Activated CD4-positive, alpha-beta T cell treated with anti-CD3 and anti-CD28 coated beads, Interleukin-2, Interleukin-6, amounts not matched to agents 100 ng/mL and 50 ng/mL, durations not matched to agents 16 hours and 8 hours (primary cell): ENCODE results near the gene PRKAR1B.

Experiments
- DNase-seq: peaks from one replicate; pipeline ENCODE4 v3.0.0-alpha.2; 2020

PRKAR1B gene

DNA sequence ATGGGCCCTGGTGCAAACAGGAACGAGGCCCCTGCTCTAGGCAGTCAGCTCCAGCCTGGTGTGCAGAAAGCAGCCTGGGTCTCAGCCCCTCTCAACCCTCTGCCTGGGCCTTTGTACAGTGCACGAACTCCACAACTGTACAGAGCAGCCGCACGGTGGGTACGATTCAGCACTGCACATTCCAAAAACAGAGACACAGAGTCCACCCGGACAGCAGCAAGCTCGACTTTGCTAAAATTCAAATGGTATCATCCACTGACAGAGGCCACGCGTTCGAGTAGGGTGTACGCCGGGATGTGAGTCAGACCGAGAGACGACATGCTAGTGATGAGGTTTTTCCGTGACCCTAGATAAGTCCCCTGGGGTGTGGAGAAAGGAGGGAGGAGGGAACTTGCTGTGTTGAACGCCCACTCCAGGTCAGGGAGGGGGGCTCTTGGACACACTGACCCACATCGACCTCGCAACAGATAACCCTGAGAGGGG, 141.8 kb downstream of the PRKAR1B start:
- DNase-seq: peak; percentile 88

DNA sequence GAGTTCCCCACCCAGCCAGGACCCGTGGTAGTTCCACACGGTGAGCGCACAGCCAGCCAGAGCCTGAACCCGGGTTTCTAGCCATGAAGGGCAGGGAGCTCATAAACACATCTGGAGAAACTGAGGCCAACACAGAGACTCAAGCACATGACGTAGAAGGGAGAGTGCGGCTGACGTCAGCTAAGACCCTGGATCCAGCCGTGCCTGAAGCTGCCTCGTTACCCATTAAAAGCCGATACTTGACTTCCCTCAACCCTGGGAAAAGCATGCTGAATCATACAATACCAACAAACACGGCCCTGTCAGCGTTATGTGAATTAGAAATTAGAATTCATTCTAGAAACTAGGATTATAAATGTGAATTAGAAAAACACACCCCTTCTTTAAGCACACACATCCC, 142.3 kb downstream of the PRKAR1B start:
- no peak for DNase-seq

DNA sequence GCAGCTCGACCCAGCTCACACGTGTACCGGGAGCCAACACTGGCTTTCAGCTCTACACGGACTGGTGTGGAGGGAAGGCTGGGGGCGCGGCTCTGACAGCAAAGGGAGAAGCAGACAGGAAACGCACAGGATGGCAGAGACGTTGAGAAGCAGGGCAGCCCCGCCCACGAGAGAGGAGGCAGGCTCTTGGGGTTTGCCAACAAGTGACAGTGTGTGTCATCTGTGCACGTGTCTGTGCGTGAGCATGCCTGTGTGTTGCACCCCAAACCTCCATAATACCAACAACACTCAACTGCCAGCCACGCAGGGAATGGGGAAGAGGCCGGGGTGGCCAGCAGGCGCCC, 143.0 kb downstream of the PRKAR1B start:
- DNase-seq: peak; percentile 95

DNA sequence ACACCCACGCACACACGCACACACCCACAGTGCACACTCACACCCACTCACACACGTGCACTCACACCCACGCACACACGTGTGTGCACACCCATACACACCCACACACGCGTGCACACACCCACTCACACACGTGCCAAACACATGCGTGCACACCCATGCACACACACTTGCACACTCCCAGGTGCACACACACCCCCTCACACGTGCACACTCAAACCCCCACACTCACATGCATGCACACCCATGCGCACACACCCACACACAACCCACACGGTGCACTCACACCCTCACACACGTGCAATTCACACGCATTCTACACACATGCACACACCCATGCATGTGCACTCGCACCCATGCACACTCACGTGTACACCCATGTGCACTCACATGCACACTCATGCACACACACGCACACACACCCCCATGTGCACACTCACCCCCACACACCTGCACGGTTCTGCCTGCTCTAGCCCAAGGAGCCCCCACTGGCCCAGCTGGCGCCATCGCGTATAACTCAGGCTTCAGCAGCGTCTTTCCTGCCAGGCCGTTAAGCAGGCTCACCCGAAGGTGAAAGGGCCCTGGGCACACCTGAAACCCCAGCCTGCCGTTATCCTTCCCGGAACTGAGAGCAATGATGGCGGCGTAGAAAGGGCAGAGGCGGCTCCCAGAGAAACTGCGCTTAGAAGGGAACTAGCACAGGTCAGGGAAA, 143.5 kb downstream of the PRKAR1B start:
- no peak for DNase-seq

DNA sequence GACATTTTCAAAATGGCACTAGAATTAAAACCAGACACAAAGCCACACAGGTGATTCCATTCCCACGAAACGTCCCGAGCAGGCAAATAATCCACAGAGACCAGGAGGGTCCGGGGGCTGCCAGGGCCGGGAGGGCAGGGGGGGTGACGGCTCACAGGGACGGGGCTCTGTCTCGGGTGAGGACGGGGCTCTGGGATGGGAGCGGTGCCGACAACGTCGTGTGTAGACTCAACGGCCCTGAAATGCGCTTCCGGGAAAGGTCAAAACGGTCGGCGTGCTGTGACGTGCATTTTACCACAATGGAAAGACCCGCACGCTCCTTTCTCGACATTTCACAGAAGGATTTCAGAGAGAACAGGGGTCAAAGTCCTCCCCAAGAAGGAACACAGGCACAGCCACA, 144.2 kb downstream of the PRKAR1B start:
- peak; percentile 13 for DNase-seq

DNA sequence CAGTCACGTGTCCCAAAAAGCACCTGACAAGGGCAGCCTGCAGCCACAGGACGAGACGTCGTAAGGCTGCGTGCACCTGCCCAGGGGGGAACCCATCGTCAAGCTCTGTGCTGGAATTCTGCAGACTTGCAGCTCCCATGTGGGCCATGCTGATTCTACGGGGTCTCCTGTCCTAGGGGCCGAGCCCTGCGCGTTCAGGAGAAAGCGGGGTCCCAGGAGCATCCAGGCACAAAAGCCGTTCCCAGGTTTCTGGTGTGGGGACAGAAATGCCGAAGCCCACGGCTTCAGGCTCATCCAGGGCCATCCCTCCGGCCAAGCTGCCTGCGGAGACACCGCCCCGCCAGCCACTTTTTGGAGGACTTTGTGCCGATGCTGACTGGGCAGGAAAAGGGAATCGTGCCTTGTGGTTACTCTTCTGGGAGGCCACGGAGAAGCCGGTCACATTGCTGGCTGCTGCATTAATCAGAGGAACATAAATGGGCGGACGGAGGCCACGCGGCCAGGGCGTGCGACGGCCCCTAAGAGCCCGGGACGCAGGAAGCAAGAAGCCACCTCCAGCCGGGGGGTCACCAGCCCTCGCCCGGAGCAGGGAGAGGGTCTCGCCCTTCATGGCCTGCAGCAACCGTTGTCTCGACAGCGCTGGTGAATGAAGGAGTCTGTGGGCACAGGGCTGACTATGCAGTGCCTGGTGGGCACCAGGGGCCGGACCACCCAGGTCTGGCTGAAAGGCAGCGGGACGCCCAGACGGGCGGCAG, 144.8 kb downstream of the PRKAR1B start:
- DNase-seq: no peak

DNA sequence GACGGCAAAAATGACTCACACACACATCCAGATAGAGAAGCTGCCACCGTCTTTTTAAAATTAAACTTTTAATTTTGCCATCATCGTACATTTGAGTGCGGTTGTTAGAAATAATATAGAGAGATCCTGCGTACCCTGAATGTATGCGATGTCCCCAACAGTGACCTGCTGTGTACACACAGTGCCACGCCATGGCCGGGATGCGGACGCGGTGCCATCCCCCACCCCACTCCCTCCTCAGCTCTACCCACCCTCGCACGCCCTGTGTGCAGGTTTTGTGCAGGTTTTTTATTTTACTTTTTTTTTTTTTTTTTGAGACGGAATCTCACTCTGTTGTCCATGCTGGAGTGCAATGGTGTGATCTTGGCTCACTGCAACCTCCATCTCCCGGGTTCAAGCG, 148.7 kb downstream of the PRKAR1B start:
- DNase-seq: no peak

DNA sequence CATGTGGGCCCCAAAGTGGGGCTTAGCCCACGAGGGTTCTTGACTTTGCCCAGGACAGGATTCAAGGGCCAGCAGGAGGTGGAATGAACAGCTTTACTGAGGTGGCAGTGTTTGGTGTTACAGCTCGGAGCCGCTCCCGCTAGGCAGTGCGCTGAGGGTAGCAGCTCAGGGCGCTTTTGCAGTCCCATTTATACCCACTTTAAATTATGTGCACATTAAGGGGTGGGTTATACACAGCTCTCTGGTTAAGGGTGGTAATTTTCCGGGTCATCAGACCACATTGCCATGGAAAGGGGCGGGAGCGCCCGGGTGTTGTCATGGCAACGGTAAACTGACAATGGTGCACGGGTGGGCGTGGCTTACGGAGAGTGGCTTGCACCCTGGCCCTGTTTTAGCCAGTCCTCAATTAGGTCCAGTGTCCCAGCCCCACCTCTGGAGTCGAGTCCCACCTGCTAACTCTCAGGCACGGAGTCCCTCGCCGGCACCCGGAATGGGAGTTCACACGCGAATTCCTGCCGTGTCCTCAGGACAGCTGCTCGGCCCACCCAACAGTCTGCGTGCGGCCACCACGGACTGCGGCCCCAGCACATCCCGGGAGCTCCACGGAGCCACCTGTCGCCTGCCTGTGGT, 149.2 kb downstream of the PRKAR1B start:
- DNase-seq: no peak

DNA sequence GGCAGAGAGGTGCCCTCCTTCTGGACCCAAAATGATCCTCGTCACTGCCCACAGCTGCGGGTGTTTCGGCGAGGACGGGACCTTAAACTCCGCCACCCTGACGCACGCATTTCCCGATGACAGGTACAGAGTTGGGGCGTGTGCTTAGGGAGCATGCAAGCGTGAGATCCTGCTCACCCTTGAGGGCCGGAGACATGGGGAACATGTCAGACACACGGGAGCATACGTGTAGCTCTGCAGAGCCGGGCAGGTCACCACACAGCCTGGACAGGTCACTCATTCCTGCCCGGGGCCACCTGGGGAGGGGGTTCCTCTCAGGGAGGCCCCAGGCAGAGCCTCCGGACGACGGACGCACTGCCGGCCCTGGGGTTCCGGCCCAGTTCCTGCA, 149.8 kb downstream of the PRKAR1B start:
- DNase-seq: no peak

DNA sequence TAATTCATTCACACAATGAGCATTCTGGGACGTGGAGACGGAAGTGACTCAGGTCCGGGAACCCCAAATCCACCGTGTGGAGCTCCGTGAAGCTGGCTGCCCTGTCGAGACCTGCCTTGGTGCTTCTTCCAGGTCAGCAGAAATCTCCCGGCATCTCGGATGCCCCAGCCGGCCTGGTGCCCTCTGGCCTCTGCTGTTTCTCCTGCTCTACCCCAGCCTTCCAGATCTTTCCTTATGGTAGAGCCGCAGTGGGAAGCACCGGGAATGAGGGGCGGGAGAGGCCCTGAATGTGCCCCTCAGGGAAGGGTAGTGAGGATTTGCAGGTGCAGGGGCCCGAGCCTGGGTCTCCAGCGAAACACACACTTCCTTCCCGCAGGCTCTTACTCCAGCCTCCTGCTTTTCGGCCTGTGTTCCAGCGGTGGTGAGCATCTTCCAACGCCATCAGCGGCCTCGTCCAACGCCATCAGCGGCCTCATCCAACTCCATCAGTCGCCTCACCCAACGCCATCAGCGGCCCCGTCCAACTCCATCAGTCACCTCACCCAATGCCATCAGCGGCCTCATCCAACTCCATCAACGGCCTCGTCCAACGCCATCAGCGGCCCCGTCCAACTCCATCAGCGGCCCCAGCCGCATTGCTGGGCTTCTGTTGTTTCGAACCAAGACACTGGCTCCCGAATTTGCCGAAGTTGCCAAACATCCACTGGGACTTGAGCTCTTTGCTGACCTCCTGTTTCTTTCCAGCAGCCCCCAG, 150.4 kb downstream of the PRKAR1B start:
- DNase-seq: no peak

DNA sequence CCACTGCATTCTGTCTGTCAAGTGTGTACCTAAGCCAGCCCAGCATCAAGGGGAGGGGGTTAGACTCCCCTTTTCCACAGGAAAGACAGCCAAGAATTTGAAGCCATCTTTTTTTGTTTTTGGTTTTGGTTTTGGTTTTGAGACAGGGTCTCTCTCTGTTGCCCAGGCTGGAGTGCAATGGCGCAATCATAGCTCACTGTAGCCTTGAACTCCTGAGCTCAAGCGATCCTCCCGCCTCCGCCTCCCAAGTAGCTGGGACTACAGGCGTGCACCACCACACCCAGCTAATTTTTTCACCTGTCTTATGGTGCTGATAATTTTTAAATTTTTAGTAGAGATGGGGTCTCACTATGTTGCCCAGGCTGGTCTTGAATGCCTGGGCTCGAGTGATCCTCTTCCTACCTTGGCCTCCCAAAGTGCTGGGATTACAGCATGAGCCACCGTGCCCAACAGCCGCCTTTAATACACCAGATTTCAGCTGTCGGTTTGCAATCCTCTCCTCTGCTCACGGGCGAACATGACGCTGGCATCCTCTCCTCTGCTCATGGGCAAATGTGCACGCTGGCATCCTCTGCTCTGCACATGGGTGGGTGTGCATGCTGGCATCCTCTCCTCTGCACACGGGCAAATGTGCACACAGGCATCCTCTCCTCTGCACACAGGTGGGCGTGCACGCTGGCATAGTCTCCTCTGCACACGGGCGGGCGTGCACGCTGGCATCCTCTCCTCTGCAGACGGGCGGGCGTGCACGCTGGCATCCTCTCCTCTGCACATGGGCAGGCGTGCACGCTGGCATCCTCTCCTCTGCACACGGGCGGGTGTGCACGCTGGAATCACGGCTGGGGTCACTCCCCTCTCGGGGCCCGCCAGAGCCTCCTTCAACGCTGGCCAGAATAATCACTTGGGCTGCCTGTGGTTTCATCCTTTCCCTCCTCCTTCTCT, 151.4 kb downstream of the PRKAR1B start:
- no peak for DNase-seq

DNA sequence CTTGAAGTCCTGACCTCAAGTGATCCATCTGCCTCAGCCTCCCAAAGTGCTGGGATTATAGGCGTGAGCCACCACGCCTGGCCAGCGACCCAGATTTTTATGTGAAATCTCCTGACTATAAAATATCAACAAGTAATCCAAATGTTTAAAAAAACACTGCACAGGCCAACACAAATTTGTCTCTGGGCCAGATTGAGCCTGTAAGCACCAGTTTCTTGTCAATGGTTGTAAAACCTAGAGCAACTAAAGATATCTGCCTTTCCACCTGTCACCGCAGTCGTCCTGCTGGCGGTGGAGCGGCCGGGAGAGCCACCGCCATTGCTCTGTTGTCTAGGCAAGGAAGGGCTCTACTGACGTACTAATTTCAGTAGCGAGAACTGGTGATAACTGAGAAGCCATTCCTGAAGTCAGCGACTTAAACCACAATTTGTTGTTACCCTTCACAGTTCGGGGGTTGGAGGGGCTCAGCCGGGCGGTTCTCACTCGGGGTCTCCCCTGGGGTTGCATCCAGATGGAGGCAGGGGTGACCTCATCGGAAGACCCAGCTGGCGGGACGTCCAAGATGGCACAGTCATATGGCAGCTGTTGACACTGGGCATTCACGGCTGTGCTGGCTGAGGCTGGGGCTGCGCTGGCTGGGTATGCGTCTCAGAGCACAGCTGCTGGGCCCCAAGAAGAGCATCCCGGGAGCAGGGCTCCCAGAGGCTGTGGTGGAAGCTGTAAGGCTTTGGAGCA, 152.3 kb downstream of the PRKAR1B start:
- no peak for DNase-seq

DNA sequence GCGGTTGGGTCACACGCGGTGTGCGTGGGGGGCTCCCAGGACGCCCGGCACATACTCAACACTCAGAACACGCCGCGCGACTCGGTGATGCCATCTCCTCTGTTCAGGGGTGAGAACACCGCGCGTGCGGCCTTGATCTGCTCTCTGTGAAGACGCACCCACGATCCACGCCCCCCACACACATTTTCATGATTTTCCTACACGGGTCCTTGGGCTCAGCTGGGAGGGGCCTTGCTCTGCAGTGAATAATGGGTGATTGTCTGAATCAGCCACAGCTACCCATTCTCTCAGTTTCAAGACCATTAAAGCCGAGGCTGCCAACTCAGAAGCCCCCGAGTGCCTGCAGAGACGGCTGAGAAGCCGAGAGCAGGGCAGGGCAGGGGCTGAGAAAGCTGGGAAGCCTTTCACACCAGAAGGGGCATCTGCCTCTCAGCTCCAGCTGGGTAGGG, 153.1 kb downstream of the PRKAR1B start:
- no peak for DNase-seq

DNA sequence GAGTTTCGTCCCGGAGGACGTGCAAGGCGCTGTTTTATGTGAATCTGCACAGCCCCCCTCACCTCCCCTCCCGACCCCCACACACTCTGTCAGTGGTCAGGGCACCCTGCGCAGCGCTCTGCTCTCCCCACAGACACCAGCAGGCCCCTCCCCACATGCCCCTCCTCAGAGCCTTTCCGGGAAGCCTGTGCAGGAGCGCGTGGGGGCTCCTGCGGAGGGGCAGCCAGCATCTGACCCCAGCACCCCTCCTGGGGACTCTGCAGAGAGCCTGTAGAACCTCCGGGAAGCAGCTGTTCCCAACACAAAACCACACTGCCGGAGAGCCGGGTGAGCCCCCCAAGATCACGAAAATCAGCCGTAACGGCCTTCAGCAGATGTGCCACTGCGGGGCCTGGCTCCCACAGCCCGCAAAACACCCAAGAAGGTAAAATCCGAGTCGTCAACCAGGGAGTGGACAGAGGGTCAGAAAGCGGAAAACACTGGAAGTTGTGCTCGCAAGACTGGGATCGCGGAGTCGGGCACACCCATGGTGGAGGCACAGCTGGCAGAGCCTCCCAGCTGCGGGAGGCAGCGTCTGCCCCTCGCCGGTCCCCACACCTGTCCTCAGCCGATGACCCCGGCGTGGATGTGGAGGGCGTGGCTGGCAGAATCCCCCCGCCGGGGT, 153.7 kb downstream of the PRKAR1B start:
- no peak for DNase-seq

DNA sequence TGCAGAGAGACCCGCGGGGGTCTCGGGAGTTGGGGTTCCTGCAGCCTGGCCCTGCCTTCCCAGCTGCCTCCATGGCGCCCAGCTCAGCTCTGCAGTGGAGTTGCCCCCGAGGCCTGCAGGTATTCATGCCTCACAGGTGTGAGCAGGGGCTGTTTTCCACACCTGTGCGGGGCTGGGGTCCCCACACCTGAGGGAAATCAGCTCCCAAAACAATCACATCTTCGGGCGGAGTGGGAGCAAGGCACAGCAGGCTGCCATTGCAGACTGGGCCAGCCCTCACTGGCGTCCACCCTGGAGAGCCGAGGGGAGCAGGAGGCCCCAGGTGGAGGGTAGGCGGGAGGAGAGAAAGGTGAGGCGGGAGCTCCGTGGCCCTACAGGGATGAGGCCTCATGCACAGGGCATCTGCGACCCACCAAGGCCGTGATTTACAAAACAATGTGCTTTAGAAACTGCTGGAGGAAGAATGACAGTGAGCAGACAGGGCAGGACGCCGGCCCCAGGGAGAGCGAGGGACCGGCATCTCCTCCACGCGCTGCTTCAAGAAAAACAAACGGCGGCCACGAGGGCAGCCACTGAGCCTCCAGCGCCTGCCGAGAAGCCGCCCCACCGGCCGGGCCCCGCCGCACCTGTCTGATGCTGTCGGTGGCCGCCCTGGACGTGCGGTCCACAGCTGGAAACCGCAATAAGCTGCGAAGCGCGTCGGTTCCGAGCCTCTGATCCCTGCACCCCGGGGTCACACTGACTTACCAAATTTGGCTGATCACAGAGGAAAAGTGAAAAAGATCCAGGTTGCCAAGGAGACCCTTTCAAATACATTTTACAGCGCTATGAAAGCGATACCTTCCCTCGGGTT, 154.4 kb downstream of the PRKAR1B start:
- no peak for DNase-seq

DNA sequence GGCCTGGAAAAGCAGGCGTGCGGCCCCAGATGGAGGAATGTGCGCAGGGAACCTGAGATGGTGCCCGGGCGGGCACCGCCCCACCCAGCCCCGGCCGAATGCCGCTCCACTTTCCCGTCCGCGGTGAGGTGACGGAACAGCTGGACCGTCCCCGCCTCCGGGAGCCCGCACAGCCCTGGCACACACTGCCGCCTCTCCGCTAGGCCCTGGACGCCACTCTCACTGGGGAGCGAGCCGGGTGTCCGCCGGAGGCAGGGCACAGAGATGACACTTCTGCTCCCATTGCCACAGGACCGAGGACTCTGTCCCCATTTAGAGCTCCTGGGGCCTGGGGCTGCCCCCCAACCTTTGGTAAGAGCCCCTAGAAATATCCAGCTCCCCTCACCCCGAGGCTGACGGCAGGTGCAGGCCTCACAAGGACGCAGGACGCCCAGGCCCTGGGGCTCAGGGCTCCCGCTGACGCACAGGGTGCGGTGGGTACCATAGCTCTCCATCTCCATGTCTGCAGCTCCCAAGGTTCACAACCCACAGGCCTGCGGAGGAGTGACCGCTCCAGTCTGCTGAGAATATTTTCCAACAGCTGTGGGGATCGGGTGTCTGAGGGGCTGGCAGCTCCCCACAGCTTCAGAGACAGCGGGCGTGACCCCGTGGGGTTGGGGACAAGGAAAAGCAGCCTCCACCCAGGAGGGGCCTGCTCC, 155.2 kb downstream of the PRKAR1B start:
- DNase-seq: no peak

DNA sequence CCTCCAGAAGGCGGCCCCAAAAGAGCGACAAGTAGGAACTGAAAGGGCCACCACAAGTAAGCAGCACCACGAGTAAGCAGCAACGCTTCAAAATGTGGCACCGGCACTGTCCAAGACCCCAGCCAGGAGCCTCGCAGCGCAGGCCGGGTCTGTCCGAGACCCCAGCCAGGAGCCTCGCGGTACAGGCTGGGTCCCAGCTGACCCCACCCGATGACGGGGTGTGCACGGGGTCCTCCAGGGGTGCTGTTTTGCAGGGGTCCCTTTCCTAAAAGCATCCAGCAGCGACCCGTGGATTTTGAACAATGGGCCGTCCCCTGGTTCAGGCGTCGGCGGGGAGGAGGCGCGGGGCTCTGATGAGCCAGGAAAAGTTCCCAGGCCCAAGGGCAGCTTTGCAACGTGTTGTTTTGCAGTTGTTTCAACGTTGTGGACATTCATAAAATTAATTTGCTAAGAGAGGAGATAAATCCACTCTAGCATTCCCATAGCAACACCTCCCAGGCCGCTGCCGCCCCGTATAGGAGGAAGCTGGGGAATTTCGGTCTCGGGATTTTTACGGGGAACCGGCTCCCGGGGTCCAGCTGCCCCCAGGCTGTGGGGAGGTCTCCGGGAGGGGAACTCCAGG, 155.9 kb downstream of the PRKAR1B start:
- DNase-seq: no peak

DNA sequence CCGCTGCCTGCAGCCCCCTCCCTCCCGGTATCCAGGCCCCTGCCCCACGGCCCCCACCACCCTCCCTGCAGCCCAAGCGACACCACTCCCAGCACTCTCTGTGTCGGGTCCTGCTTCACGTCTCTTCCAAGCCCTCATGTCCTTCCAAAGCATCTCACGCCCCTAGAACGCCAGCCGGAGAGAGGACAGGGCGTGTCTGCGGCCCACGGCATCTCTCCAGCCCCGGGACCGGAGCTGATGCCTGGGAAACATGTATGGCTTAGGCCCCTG, 156.3 kb downstream of the PRKAR1B start:
- DNase-seq: no peak
